GM23338 (cell line): ENCODE data around the gene RAPGEF3. TPM values are rescaled to one million over a fixed set of nuclear protein-coding genes. Genes with fewer than 3 reads are reported as not detected.

ENCODE experiments used
- CREB1 ChIP-seq: fragments of 250-450 bp; sonication (Bioruptor Pico); IDR thresholded peaks from 2 replicates; pipeline ENCODE4 v1.5.0; 2020; ENCODE audit warnings: low read depth, mild to moderate bottlenecking, moderate library complexity
- CTCF ChIP-seq, 2 experiments: fragments of 200-600 bp in 1 of 2; sonication (generic) in 1 of 2; conservative IDR thresholded peaks; 2 replicates each; pipeline versions ENCODE4 v1.5.1 to v1.6.1; 2016 to 2017; ENCODE audit warnings: antibody characterized with exemption in 2 of 2, low read depth in 2 of 2, mild to moderate bottlenecking in 2 of 2, moderate library complexity in 1 of 2
- JUNB ChIP-seq: IDR thresholded peaks from one replicate; pipeline ENCODE4 v1.6.1; 2016; ENCODE audit warnings: antibody characterized with exemption; ENCODE audit not compliant: unreplicated experiment
- POLR2AphosphoS5 ChIP-seq: IDR thresholded peaks from 2 replicates; pipeline ENCODE4 v1.6.1; 2016; ENCODE audit warnings: antibody characterized with exemption, low read depth
- STAT1 ChIP-seq: IDR thresholded peaks from one replicate; pipeline ENCODE4 v1.6.1; 2016; ENCODE audit warnings: antibody characterized with exemption; ENCODE audit not compliant: unreplicated experiment
- ZNF114 ChIP-seq: fragments of 250-450 bp; sonication (Bioruptor Pico); IDR thresholded peaks from 2 replicates; pipeline ENCODE4 v1.5.0; 2020; ENCODE audit warnings: mild to moderate bottlenecking, moderate library complexity
- ZNF462 ChIP-seq: fragments of 250-450 bp; sonication (Bioruptor Pico); IDR thresholded peaks from 2 replicates; pipeline ENCODE4 v1.5.0; 2020; ENCODE audit warnings: mild to moderate bottlenecking, moderate library complexity
- polyA plus RNA-seq: library from polyadenylated mRNA; unstranded; fragments of >200 nt; fragmentation: Nextera tagmentation; extraction: Ambion mirVana; gene quantifications from 2 replicates; pipeline ENCODE4 v1.2.1, GENCODE V29; 2016
- total RNA-seq: library from RNA; depleted of rRNA; stranded (reverse); fragments of >200 nt; shearing (Covaris generic); gene quantifications from 2 replicates; pipeline ENCODE4 v1.2.3, GENCODE V29; 2014
- TF ChIP-seq, protein P1 (sequence below): IDR thresholded peaks from 2 replicates; pipeline ENCODE4 v1.6.1; 2016; ENCODE audit warnings: antibody characterized with exemption

Gene RAPGEF3
- total and polyA plus RNA-seq, 2 experiments from 2014 or later = 2.3 to 11.8 TPM

- no peak for TF ChIP-seq ZNF462
- no peak for TF ChIP-seq ZNF114
- TF ChIP-seq POLR2AphosphoS5 = no peak
- no peak for TF ChIP-seq STAT1
- no peak for TF ChIP-seq CREB1 (CRISPR knock-in tag)
- TF ChIP-seq, protein P1, sequence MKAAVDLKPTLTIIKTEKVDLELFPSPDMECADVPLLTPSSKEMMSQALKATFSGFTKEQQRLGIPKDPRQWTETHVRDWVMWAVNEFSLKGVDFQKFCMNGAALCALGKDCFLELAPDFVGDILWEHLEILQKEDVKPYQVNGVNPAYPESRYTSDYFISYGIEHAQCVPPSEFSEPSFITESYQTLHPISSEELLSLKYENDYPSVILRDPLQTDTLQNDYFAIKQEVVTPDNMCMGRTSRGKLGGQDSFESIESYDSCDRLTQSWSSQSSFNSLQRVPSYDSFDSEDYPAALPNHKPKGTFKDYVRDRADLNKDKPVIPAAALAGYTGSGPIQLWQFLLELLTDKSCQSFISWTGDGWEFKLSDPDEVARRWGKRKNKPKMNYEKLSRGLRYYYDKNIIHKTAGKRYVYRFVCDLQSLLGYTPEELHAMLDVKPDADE = no peak
- TF ChIP-seq CTCF (conservative IDR thresholded peaks at IDR 0.05; ENCODE audit: low read depth in 2 of 2) = no peak
- no peak for TF ChIP-seq JUNB
Measured at GRCh38 chr12:47777741-47778558, 19.3 kb upstream of the RAPGEF3 start (continued).
